MM.1S (cell line): ENCODE data around the gene UBN1.

Experiments used
- DNase-seq: peaks from one replicate; pipeline ENCODE4 v3.0.0-alpha.2; 2015
- H2AFZ ChIP-seq: fragments of 300-600 bp; sonication (generic); 2 replicates; pipeline ENCODE4 v1.6.0; 2016; ENCODE audit warnings: antibody characterized with exemption, low read length
- H3F3A ChIP-seq: fragments of 300-600 bp; sonication (generic); 2 replicates; pipeline ENCODE4 v1.6.1; 2016; ENCODE audit warnings: mild to moderate bottlenecking, antibody characterized with exemption, low read length, moderate library complexity, mixed read lengths; ENCODE audit not compliant: insufficient read depth
- H3K27ac ChIP-seq: fragments of 300-600 bp; sonication (generic); 2 replicates; pipeline ENCODE4 v1.5.1; 2016; ENCODE audit warnings: mild to moderate bottlenecking, low read length
- H3K27me3 ChIP-seq: fragments of 300-600 bp; sonication (generic); replicated peaks from 2 replicates; pipeline ENCODE4 v1.6.0; 2016; ENCODE audit warnings: low read length; ENCODE audit not compliant: insufficient read depth
- H3K36me3 ChIP-seq: fragments of 300-600 bp; sonication (generic); replicated peaks from 2 replicates; pipeline ENCODE4 v1.6.1; 2016; ENCODE audit warnings: mild to moderate bottlenecking, low read length, mixed read lengths; ENCODE audit not compliant: insufficient read depth
- H3K4me1 ChIP-seq: fragments of 300-600 bp; sonication (generic); 2 replicates; pipeline ENCODE4 v1.6.1; 2016; ENCODE audit warnings: low read length, mixed read lengths
- H3K4me2 ChIP-seq: fragments of 300-600 bp; sonication (generic); 2 replicates; pipeline ENCODE4 v1.6.0; 2016; ENCODE audit warnings: low read depth, low read length
- H3K4me3 ChIP-seq: fragments of 300-600 bp; sonication (generic); 2 replicates; pipeline ENCODE4 v1.5.1; 2016; ENCODE audit warnings: low read length, mixed read lengths
- H3K79me2 ChIP-seq: fragments of 300-600 bp; sonication (generic); 2 replicates; pipeline ENCODE4 v1.6.1; 2016; ENCODE audit warnings: mixed run types, low read length, mixed read lengths
- H3K9ac ChIP-seq: fragments of 300-600 bp; sonication (generic); 2 replicates; pipeline ENCODE4 v1.6.1; 2016; ENCODE audit warnings: low read length, mixed read lengths
- H3K9me2 ChIP-seq: fragments of 300-600 bp; sonication (generic); replicated peaks from 2 replicates; pipeline ENCODE4 v1.6.1; 2016; ENCODE audit warnings: mild to moderate bottlenecking, low read length, mixed read lengths; ENCODE audit not compliant: insufficient read depth
- H3K9me3 ChIP-seq: fragments of 300-600 bp; sonication (generic); replicated peaks from 2 replicates; pipeline ENCODE4 v1.6.1; 2016; ENCODE audit warnings: mild to moderate bottlenecking, low read length, mixed read lengths; ENCODE audit not compliant: insufficient read depth
- H4K20me1 ChIP-seq: fragments of 300-600 bp; sonication (generic); 2 replicates; pipeline ENCODE4 v1.6.1; 2016; ENCODE audit warnings: mild to moderate bottlenecking, low read length, moderate library complexity, mixed read lengths; ENCODE audit not compliant: insufficient read depth
- EZH2 ChIP-seq: fragments of 300-600 bp; sonication (generic); optimal IDR thresholded peaks from 2 replicates; pipeline ENCODE3; 2017; ENCODE audit warnings: low read depth, mild to moderate bottlenecking, antibody characterized with exemption, low read length, mixed read lengths
- EZH2phosphoT487 ChIP-seq: fragments of 300-600 bp; sonication (generic); IDR thresholded peaks from 2 replicates; pipeline ENCODE4 v1.6.1; 2018; ENCODE audit warnings: antibody characterized with exemption, low read length
- TF ChIP-seq, protein P1 (sequence below): fragments of 300-600 bp; sonication (generic); IDR thresholded peaks from 2 replicates; pipeline ENCODE4 v1.5.1; 2016; ENCODE audit warnings: antibody characterized with exemption, low read length, mixed read lengths

UBN1 gene

DNA sequence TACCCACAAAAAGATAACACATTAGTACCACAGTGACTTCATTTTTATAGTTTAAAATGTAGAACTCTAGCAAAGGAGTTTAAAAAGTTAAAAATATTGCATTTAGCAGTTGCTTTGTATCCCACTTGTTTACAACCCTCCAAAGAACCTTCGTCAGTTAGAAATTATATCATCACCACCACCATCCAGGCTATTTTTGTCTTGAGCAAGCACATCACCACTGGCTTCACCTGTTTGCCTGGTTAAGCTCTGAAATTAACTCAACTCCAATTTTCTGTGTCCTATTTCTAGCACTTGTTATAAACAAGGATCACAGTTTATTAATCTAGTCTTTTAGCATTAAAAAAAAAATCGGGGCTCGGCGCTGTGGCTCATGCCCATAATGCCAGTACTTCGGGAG, 6.3 kb upstream of the UBN1 start:
- peaks cover 3% of the 10 kb centered on the region; the same call in 1 of the 2 replicates for H4K20me1 ChIP-seq
- no peaks in the 10 kb centered on the region for H3K27me3 ChIP-seq
- peaks cover 5% of the 10 kb centered on the region; the same call in 1 of the 2 replicates for H3K36me3 ChIP-seq
- H3K27ac ChIP-seq = no peak overlapping the region
- H3K4me1 ChIP-seq = peaks cover 26% of the 10 kb centered on the region
- TF ChIP-seq, protein P1, sequence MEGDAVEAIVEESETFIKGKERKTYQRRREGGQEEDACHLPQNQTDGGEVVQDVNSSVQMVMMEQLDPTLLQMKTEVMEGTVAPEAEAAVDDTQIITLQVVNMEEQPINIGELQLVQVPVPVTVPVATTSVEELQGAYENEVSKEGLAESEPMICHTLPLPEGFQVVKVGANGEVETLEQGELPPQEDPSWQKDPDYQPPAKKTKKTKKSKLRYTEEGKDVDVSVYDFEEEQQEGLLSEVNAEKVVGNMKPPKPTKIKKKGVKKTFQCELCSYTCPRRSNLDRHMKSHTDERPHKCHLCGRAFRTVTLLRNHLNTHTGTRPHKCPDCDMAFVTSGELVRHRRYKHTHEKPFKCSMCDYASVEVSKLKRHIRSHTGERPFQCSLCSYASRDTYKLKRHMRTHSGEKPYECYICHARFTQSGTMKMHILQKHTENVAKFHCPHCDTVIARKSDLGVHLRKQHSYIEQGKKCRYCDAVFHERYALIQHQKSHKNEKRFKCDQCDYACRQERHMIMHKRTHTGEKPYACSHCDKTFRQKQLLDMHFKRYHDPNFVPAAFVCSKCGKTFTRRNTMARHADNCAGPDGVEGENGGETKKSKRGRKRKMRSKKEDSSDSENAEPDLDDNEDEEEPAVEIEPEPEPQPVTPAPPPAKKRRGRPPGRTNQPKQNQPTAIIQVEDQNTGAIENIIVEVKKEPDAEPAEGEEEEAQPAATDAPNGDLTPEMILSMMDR = no peak
- no peak for TF ChIP-seq EZH2
- TF ChIP-seq EZH2phosphoT487 = no peak
- no peak overlapping the region for H3K9ac ChIP-seq
- no peak overlapping the region for H3K4me2 ChIP-seq
- H2AFZ ChIP-seq = no peak overlapping the region
- DNase-seq = no peak
- peaks cover 18% of the 10 kb centered on the region for H3F3A ChIP-seq
- H3K9me3 ChIP-seq = no peaks in the 10 kb centered on the region
- H3K79me2 ChIP-seq = peaks cover 63% of the 10 kb centered on the region
- H3K9me2 ChIP-seq = no peaks in the 10 kb centered on the region
- H3K4me3 ChIP-seq = no peak overlapping the region

DNA sequence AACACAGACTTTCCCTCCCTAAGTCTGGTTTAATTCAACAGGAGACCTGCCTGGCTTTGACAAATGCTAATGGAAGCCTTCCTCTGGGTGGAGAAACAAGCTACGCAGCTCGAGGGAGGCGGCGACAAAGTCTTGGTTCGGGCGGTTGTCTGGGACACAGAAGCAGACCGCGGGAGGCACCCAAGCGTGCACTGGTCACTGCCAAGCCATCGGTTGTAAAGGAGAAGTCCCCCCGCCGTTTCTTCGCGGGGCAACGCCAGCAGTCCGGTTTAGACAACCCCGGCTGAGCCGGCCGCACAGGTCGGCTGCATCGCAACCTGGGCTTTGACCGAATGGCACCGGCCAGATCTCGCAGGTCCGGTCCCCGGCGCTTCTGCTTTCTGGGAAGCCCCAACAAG, 779 bp upstream of the UBN1 start:
- Histone ChIP-seq H3K9ac (peak overlapping the region; percentile 97), H3K36me3 (peaks cover 5% of the 10 kb centered on the region; the same call in 1 of the 2 replicates), H3K27me3 (no peaks in the 10 kb centered on the region), H3K27ac (peak overlapping the region; percentile 70; the same call in 1 of the 2 replicates), H3K9me3 (no peaks in the 10 kb centered on the region), H3K9me2 (no peaks in the 10 kb centered on the region), H3F3A (peaks cover 14% of the 10 kb centered on the region), H3K4me2 (peak overlapping the region; percentile 81), H3K79me2 (peaks cover 80% of the 10 kb centered on the region), H3K4me1 (peaks cover 12% of the 10 kb centered on the region), H3K4me3 (peak overlapping the region; percentile 96), H4K20me1 (peaks cover 7% of the 10 kb centered on the region; the same call in 1 of the 2 replicates), H2AFZ (peak overlapping the region; percentile 81; the same call in 1 of the 2 replicates)
- peak; percentile 60 for DNase-seq
- TF ChIP-seq EZH2 = no peak
- TF ChIP-seq EZH2phosphoT487 = no peak
- TF ChIP-seq, protein P1 = no peak

DNA sequence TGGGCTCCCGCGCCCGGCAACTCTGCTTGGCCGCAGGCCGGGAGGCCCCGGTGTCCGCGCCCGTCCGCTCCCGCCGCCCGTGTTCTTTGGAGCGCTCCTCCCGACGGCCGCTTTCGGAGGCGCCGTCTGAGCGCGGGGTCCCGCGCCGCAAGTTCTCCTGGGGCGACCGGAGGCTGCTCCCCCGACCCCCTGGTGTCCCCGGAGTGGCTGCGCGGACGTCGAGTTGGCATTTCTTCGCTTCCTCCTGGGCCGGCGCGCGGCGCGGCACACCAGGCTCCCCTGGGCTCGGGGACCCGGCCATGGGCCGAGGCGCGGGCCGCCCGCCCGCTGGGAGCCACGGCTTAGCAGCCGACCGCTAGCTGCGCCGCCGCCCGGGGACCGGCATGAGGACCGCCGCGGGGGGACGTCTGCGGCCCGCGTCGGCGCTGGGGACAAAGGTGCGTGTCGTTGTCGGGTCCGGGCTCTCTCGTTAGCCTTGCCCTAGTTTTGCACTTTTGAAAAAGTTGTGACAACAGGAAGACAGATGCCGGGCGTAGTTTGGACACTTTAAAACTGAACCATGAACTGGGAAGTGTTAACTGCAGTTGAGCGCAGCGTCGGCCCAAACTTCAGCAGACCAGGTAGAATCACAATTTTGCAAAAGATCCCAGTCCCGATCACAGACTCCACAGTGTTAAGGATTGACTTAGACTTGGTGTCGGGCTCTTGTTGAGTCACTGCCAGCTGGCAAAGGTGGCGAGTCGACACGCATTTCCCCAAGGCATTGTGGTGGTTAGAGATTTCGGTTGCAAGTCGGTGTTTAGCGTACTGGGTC, 700 bp downstream of the UBN1 start:
- no peaks in the 10 kb centered on the region for H3K9me2 ChIP-seq
- H3F3A ChIP-seq = peaks cover 14% of the 10 kb centered on the region
- no peaks in the 10 kb centered on the region for H3K27me3 ChIP-seq
- peak; percentile 45 for DNase-seq
- peaks cover 88% of the 10 kb centered on the region for H3K79me2 ChIP-seq
- H4K20me1 ChIP-seq = peaks cover 13% of the 10 kb centered on the region; the same call in 1 of the 2 replicates
- peak overlapping the region; percentile 92 for H3K4me2 ChIP-seq
- peak overlapping the region; percentile 97 for H3K9ac ChIP-seq
- H2AFZ ChIP-seq = peak overlapping the region; percentile 58
- no peaks in the 10 kb centered on the region for H3K9me3 ChIP-seq
- H3K4me3 ChIP-seq = peak overlapping the region; percentile 96
- no peak for TF ChIP-seq EZH2
- TF ChIP-seq, protein P1 = no peak
- no peak for TF ChIP-seq EZH2phosphoT487
- peaks cover 5% of the 10 kb centered on the region; the same call in 1 of the 2 replicates for H3K36me3 ChIP-seq
- H3K4me1 ChIP-seq = peaks cover 12% of the 10 kb centered on the region
- H3K27ac ChIP-seq = peak overlapping the region; percentile 75
